Lung (tissue), 12 donors: ENCODE data around the gene OMP. TPM values are rescaled to one million over a fixed set of nuclear protein-coding genes. Genes with fewer than 3 reads are reported as not detected.

Experiments used
- ATAC-seq: fragments of 200-7000 bp; cut with Tn5 transposase; one replicate; pipeline ENCODE4 v1.9.1; 2020; ENCODE audit warnings: moderate number of reproducible peaks; ENCODE audit not compliant: insufficient read depth, low FRiP score
- DNase-seq, 3 donors: peaks; one replicate each; pipeline ENCODE4 v3.0.0-alpha.2; 2013 to 2017
- H3K27ac ChIP-seq, 2 donors: one replicate each; pipeline ENCODE4 v1.5.1; 2013; ENCODE audit warnings: mild to moderate bottlenecking in 2 of 2, moderate library complexity in 2 of 2, control low read depth in 1 of 2, inconsistent platforms in 1 of 2, low read depth in 1 of 2, low read length in 1 of 2
- H3K27me3 ChIP-seq, 3 donors: one replicate each; pipeline ENCODE4 v1.5.1; 2013; ENCODE audit warnings: low read length in 2 of 3; ENCODE audit not compliant: control insufficient read depth in 3 of 3, insufficient read depth in 3 of 3
- H3K36me3 ChIP-seq, 4 donors: one replicate each; pipeline ENCODE4 v1.5.1; 2013; ENCODE audit warnings: low read length in 4 of 4, mild to moderate bottlenecking in 1 of 4, moderate library complexity in 1 of 4; ENCODE audit not compliant: control insufficient read depth in 4 of 4, insufficient read depth in 4 of 4
- H3K4me1 ChIP-seq, 5 donors: one replicate each; pipeline ENCODE4 v1.5.1; 2013; ENCODE audit warnings: low read length in 5 of 5, mild to moderate bottlenecking in 2 of 5, moderate library complexity in 1 of 5; ENCODE audit not compliant: control insufficient read depth in 5 of 5, insufficient read depth in 5 of 5
- H3K4me3 ChIP-seq: one replicate; pipeline ENCODE4 v1.5.1; 2013; ENCODE audit warnings: mild to moderate bottlenecking, control low read depth, moderate library complexity
- H3K9ac ChIP-seq, 2 donors: one replicate each; pipeline ENCODE4 v1.5.1; 2013; ENCODE audit warnings: low read length in 2 of 2, control low read depth in 1 of 2; ENCODE audit not compliant: insufficient read depth in 1 of 2
- H3K9me3 ChIP-seq, 4 donors: one replicate each; pipeline ENCODE4 v1.5.1; 2013; ENCODE audit warnings: low read length in 3 of 4, mild to moderate bottlenecking in 1 of 4, moderate library complexity in 1 of 4; ENCODE audit not compliant: control insufficient read depth in 4 of 4, insufficient read depth in 3 of 4
- WGBS, 2 donors: extraction: QIAGEN DNeasy Blood & Tissue Kit; methylation state at CpG; one replicate each; pipeline ENCODE4 v1.1.7; 2013; 5-methylcytosine and 5-hydroxymethylcytosine counted together
- polyA plus RNA-seq, 2 donors: library from polyadenylated mRNA; stranded (reverse); fragments of 200-250 nt; gene quantifications; one replicate each; pipeline ENCODE4 v1.2.1, GENCODE V29; 2013
- total RNA-seq, 2 donors: library from RNA; depleted of rRNA in 1 of 2; stranded (reverse); fragments of >200 nt in 1 of 2; gene quantifications; one replicate each; pipeline ENCODE4 v1.2.1, GENCODE V29; 2014 to 2021
- TF ChIP-seq, protein P1 (sequence below): IDR thresholded peaks from 2 replicates; pipeline ENCODE4 v1.5.1; 2012; ENCODE audit warnings: mild to moderate bottlenecking; ENCODE audit errors: control extremely low read depth, extremely low read depth
- donor health status: control.
- donor health status: control.
- donor health status: Bipolar disorder and iron deficiency.
- donor health status: healthy.
- donor health status: DM: yes; HTN: yes; CAD: no.

The OMP gene
- total and polyA plus RNA-seq, 4 donors = 0.37 to 0.74 (median 0.61) TPM; not detected in 1

GRCh38 chr11:77148963-77149715 lies 46.5 kb downstream of the OMP start:
- Histone ChIP-seq H3K4me3 (no peak overlapping the region), H3K27ac (no peak overlapping the region), H3K9ac (no peak overlapping the region), H3K4me1 (peaks cover 0 to 9% (median 3%) of the 10 kb centered on the region in 5 donors), H3K27me3 (no peaks in the 10 kb centered on the region), H3K9me3 (no peaks in the 10 kb centered on the region), H3K36me3 (no peaks in the 10 kb centered on the region)
- ATAC-seq (no peak), DNase-seq (no peak)
- WGBS, 2 donors = 93 to 95% methylated on average over 8 of the region's 8 CpGs
- TF ChIP-seq, protein P1, sequence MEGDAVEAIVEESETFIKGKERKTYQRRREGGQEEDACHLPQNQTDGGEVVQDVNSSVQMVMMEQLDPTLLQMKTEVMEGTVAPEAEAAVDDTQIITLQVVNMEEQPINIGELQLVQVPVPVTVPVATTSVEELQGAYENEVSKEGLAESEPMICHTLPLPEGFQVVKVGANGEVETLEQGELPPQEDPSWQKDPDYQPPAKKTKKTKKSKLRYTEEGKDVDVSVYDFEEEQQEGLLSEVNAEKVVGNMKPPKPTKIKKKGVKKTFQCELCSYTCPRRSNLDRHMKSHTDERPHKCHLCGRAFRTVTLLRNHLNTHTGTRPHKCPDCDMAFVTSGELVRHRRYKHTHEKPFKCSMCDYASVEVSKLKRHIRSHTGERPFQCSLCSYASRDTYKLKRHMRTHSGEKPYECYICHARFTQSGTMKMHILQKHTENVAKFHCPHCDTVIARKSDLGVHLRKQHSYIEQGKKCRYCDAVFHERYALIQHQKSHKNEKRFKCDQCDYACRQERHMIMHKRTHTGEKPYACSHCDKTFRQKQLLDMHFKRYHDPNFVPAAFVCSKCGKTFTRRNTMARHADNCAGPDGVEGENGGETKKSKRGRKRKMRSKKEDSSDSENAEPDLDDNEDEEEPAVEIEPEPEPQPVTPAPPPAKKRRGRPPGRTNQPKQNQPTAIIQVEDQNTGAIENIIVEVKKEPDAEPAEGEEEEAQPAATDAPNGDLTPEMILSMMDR = no peak

DNA sequence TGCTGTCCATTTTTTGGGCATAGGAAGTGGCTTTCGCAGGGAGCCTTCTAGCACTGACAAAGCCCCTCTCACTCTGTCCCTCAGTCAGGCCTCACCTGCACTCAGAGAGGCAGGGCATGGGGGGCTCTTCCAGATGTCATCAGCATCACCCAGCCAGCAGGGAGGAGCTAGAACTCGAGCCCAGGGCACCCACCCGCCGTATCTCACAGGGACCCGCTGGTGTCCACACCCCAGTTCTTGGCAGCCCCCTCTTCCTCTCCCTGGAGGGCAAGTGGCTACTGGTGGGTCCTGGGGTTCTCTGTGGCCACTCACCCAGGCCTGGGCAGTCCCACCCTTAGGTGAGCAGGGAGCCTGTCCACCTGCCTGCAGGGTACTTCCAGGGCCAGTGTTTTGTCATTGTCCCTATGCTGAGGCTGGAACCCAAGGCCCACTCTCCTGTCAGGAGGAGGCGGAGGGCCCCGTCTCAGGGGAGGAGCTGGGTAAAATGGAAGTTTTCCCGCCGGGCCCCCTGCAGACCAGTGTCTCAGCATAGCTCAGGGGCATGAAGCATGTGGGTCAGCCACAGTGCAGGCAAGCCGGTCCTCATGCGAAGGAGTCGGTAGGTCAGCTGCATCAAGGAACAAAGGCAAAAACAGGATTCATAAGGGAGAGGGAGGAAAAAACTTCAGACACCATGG lies 47.2 kb downstream of the OMP start:
- no peak for DNase-seq

DNA sequence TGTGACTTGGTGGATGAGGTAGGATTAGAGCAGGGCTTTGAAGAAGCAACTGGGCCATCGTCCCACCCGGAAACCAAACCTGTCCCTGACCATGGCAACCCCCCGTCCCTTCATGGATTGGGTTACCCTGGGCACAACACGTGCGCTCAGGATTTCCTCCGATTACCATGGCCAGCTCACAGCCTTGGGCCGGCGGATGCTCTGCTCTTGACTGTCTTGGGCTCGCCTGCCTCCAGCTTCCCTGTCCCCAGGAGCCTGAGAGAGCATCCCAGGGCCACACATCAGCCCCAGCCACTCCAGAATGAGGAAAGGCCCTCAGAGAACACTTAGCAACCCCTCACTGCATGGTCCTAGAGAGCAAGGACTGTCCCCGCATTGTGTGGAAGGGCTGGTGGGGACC lies 48.2 kb downstream of the OMP start:
- peaks cover 0 to 9% (median 3%) of the 10 kb centered on the region in 5 donors for H3K4me1 ChIP-seq
- no peak overlapping the region for H3K4me3 ChIP-seq
- no peaks in the 10 kb centered on the region for H3K9me3 ChIP-seq
- ATAC-seq (no peak), DNase-seq (no peak)
- no peak overlapping the region for H3K27ac ChIP-seq
- no peaks in the 10 kb centered on the region for H3K36me3 ChIP-seq
- TF ChIP-seq, protein P1 = no peak
- H3K9ac ChIP-seq = no peak overlapping the region
- no peaks in the 10 kb centered on the region for H3K27me3 ChIP-seq
- WGBS, 2 donors = 94 to 96% methylated on average over 10 of the region's 10 CpGs

More for the DNA sequence above, 47.2 kb downstream of the OMP start:
- H3K4me3 ChIP-seq = no peak overlapping the region
- H3K27ac ChIP-seq = no peak overlapping the region
- H3K9me3 ChIP-seq = no peaks in the 10 kb centered on the region
- TF ChIP-seq, protein P1 = no peak
- peaks cover 0 to 9% (median 3%) of the 10 kb centered on the region in 5 donors for H3K4me1 ChIP-seq
- H3K9ac ChIP-seq = no peak overlapping the region
- no peak for ATAC-seq
- no peaks in the 10 kb centered on the region for H3K36me3 ChIP-seq
- no peaks in the 10 kb centered on the region for H3K27me3 ChIP-seq
- WGBS, 2 donors = 90 to 91% methylated on average over 12 of the region's 12 CpGs
